ENCODE measurements around the gene LIPT2. TPM values are rescaled to one million over a fixed set of nuclear protein-coding genes. Genes with fewer than 3 reads are reported as not detected.
A peak's percentile ranks its signal among the peaks of the same experiment; 100 is the strongest.

The LIPT2 gene
- polyA plus RNA-seq, 1 experiment = 2.1 TPM

GRCh38 chr11:74492084-74492483 is 1.4 kb downstream of the LIPT2 start:
- DNase-seq (ENCODE audit: low read depth, low spot score) = no peak
- Histone ChIP-seq H3K27ac (ENCODE audit: low read depth, low read length) (no peak overlapping the region), H3K4me3 (ENCODE audit: low read depth, low read length) (no peak overlapping the region), H3K9me3 (ENCODE audit: control insufficient read depth, insufficient read depth, low read length) (no peaks in the 10 kb centered on the region), H3K27me3 (ENCODE audit: control insufficient read depth, insufficient read depth, low read length) (peaks cover 3% of the 10 kb centered on the region)
- POLR2A ChIA-PET = interaction anchor here (0.6 to 1.7 kb wide), 3 partner anchors 14 to 561 kb away, joined by 3 to 6 read pairs (median 4); no protein-coding TSS in a partner anchor
- TF ChIP-seq CTCF (IDR thresholded peaks at IDR 0.05; ENCODE audit: low read depth, low read length) = no peak
- CTCF ChIA-PET = interaction anchor here (1.0 kb wide), 1 partner anchor 39 kb away, joined by 3 read pairs; no protein-coding TSS in a partner anchor

- TF ChIP-seq CTCF (IDR thresholded peaks at IDR 0.05; ENCODE audit: low read depth, low read length) = no peak
- ChIA-PET CTCF (no interaction called here), POLR2A (no interaction called here)
- H3K9me3 ChIP-seq (ENCODE audit: control insufficient read depth, insufficient read depth, low read length) = no peaks in the 10 kb centered on the region
- H3K27me3 ChIP-seq (ENCODE audit: control insufficient read depth, insufficient read depth, low read length) = peaks cover 11% of the 10 kb centered on the region
- DNase-seq (ENCODE audit: low read depth, low spot score) = no peak
- no peak overlapping the region for H3K27ac ChIP-seq (ENCODE audit: low read depth, low read length)
- H3K4me3 ChIP-seq (ENCODE audit: low read depth, low read length) = no peak overlapping the region
These were observed 2.6 kb downstream of the LIPT2 start for GRCh38 chr11:74490941-74491340.

GRCh38 chr11:74487875-74488274 is 5.6 kb downstream of the LIPT2 start:
- Histone ChIP-seq H3K27ac (ENCODE audit: low read depth, low read length) (no peak overlapping the region), H3K9me3 (ENCODE audit: control insufficient read depth, insufficient read depth, low read length) (no peaks in the 10 kb centered on the region), H3K27me3 (ENCODE audit: control insufficient read depth, insufficient read depth, low read length) (peaks cover 11% of the 10 kb centered on the region), H3K4me3 (ENCODE audit: low read depth, low read length) (no peak overlapping the region)
- POLR2A ChIA-PET = no interaction called here
- DNase-seq (ENCODE audit: low read depth, low spot score) = no peak
- peak; percentile 20; the same call in 1 of the 2 replicates for TF ChIP-seq CTCF (IDR thresholded peaks at IDR 0.05; ENCODE audit: low read depth, low read length)
- CTCF ChIA-PET = no interaction called here

GRCh38 chr11:74485868-74486267 is 7.7 kb downstream of the LIPT2 start:
- Histone ChIP-seq H3K27me3 (ENCODE audit: control insufficient read depth, insufficient read depth, low read length) (peaks cover 11% of the 10 kb centered on the region), H3K27ac (ENCODE audit: low read depth, low read length) (no peak overlapping the region), H3K4me3 (ENCODE audit: low read depth, low read length) (no peak overlapping the region), H3K9me3 (ENCODE audit: control insufficient read depth, insufficient read depth, low read length) (no peaks in the 10 kb centered on the region)
- ChIA-PET CTCF (interaction anchor here (0.6 to 1.5 kb wide), 2 partner anchors 10 to 85 kb away, joined by 3 read pairs; no protein-coding TSS in a partner anchor), POLR2A (no interaction called here)
- no peak for TF ChIP-seq CTCF (IDR thresholded peaks at IDR 0.05; ENCODE audit: low read depth, low read length)
- no peak for DNase-seq (ENCODE audit: low read depth, low spot score)

GRCh38 chr11:74480688-74481417 is 12.7 kb downstream of the LIPT2 start:
- DNase-seq (ENCODE audit: low read depth, low spot score) = no peak
- no peak overlapping the region for H3K4me3 ChIP-seq (ENCODE audit: low read depth, low read length)
- no peak for TF ChIP-seq CTCF (IDR thresholded peaks at IDR 0.05; ENCODE audit: low read depth, low read length)
- ChIA-PET POLR2A (no interaction called here), CTCF (interaction anchor here (0.6 to 1.2 kb wide), 3 partner anchors 90 to 221 kb away, joined by 3 to 4 read pairs (median 3); no protein-coding TSS in a partner anchor)
- H3K27ac ChIP-seq (ENCODE audit: low read depth, low read length) = no peak overlapping the region
- peaks cover 4% of the 10 kb centered on the region for H3K27me3 ChIP-seq (ENCODE audit: control insufficient read depth, insufficient read depth, low read length)
- no peaks in the 10 kb centered on the region for H3K9me3 ChIP-seq (ENCODE audit: control insufficient read depth, insufficient read depth, low read length)
